Hepatocyte (in vitro differentiated cells): ENCODE data around the gene MYL9. TPM values are rescaled to one million over a fixed set of nuclear protein-coding genes. Genes with fewer than 3 reads are reported as not detected.

Source experiments
- DNase-seq: peaks from one replicate; pipeline ENCODE4 v3.0.0-alpha.2; 2016; ENCODE audit warnings: low spot score
- H2AFZ ChIP-seq: fragments of 200-600 bp; sonication (generic); 2 replicates; pipeline ENCODE4 v1.6.0; 2016; ENCODE audit warnings: antibody characterized with exemption, mild to moderate bottlenecking
- H3K27ac ChIP-seq: fragments of 200-600 bp; sonication (generic); 2 replicates; pipeline ENCODE4 v1.5.1; 2016; ENCODE audit warnings: mild to moderate bottlenecking
- H3K27me3 ChIP-seq: fragments of 200-600 bp; sonication (generic); 2 replicates; pipeline ENCODE4 v1.6.1; 2016
- H3K36me3 ChIP-seq: fragments of 200-600 bp; sonication (generic); replicated peaks from 2 replicates; pipeline ENCODE4 v1.5.1; 2016; ENCODE audit warnings: low read depth; ENCODE audit not compliant: insufficient read depth
- H3K4me1 ChIP-seq: fragments of 200-600 bp; sonication (generic); 2 replicates; pipeline ENCODE4 v1.5.1; 2016; ENCODE audit warnings: mild to moderate bottlenecking, moderate library complexity; ENCODE audit not compliant: insufficient read depth
- H3K4me2 ChIP-seq: fragments of 200-600 bp; sonication (generic); 2 replicates; pipeline ENCODE4 v1.6.0; 2016
- H3K4me3 ChIP-seq: fragments of 200-600 bp; sonication (generic); 2 replicates; pipeline ENCODE4 v1.5.1; 2016; ENCODE audit warnings: mild to moderate bottlenecking
- H3K79me2 ChIP-seq: fragments of 200-600 bp; sonication (generic); 2 replicates; pipeline ENCODE4 v1.6.0; 2017; ENCODE audit warnings: mild to moderate bottlenecking
- H3K9me2 ChIP-seq: fragments of 200-600 bp; sonication (generic); replicated peaks from 2 replicates; pipeline ENCODE4 v1.6.0; 2017; ENCODE audit warnings: mild to moderate bottlenecking; ENCODE audit not compliant: insufficient read depth
- H3K9me3 ChIP-seq: fragments of 200-600 bp; sonication (generic); 2 replicates; pipeline ENCODE4 v1.5.1; 2016; ENCODE audit warnings: low read depth, mild to moderate bottlenecking
- H4K20me1 ChIP-seq: fragments of 200-600 bp; sonication (generic); 2 replicates; pipeline ENCODE4 v1.6.0; 2016; ENCODE audit warnings: mild to moderate bottlenecking; ENCODE audit not compliant: insufficient read depth, poor library complexity, severe bottlenecking
- EZH2 ChIP-seq: fragments of 200-600 bp; sonication (generic); IDR thresholded peaks from 2 replicates; pipeline ENCODE4 v1.6.1; 2016; ENCODE audit warnings: antibody characterized with exemption, mild to moderate bottlenecking, borderline replicate concordance
- EZH2phosphoT487 ChIP-seq: fragments of 200-600 bp; sonication (generic); IDR thresholded peaks from one replicate; pipeline ENCODE4 v1.6.1; 2018; ENCODE audit warnings: antibody characterized with exemption, mild to moderate bottlenecking, low read depth, moderate library complexity; ENCODE audit not compliant: unreplicated experiment, severe bottlenecking
- WGBS: methylation state at CpG from one replicate; pipeline ENCODE4 v1.1.6; 2016; ENCODE audit warnings: low lambda C conversion rate; ENCODE audit errors: missing lambda C conversion rate; 5-methylcytosine and 5-hydroxymethylcytosine counted together
- polyA plus RNA-seq: library from polyadenylated mRNA; unstranded; fragments of >200 nt; fragmentation: Nextera tagmentation; extraction: Ambion mirVana; gene quantifications from 2 replicates; pipeline ENCODE4 v1.2.1, GENCODE V29; 2016
- total RNA-seq: library from RNA; depleted of rRNA; stranded (reverse); fragments of >200 nt; gene quantifications from 2 replicates; pipeline ENCODE4 v1.2.3, GENCODE V29; 2014
- TF ChIP-seq, protein P1 (sequence below): fragments of 200-600 bp; sonication (generic); IDR thresholded peaks from 2 replicates; pipeline ENCODE4 v1.5.1; 2016; ENCODE audit warnings: antibody characterized with exemption, mild to moderate bottlenecking; ENCODE audit not compliant: poor library complexity

MYL9 gene
- total and polyA plus RNA-seq, 2 experiments from 2014 or later: 31.8 to 169 TPM

DNA sequence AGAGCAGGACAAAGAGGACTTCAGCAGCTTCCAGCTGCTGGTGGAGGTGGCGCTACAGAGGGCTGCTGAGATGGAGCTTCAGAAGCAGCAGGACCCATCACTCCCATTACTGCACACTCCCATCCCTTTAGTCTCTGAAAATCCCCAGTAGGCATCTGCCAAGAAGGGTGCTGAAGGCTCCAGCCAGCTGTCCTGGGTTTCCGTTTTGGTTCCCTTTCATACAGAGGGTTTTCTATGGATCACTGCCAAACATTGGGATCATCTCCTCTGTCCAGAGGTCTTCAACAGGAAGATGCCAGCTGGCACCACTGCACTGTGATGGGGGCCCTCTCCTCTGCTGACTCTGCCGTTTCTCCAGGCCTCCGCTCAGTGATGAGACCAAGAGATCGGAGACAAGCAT is 50.0 kb downstream of the MYL9 start:
- no peak overlapping the region for H3K4me2 ChIP-seq
- H3K27me3 ChIP-seq: no peaks in the 10 kb centered on the region
- H3K4me1 ChIP-seq: no peaks in the 10 kb centered on the region
- DNase-seq: no peak
- H2AFZ ChIP-seq: no peak overlapping the region
- peak overlapping the region; percentile 15 for H3K27ac ChIP-seq
- TF ChIP-seq EZH2 (no peak), EZH2phosphoT487 (no peak)
- TF ChIP-seq, protein P1, sequence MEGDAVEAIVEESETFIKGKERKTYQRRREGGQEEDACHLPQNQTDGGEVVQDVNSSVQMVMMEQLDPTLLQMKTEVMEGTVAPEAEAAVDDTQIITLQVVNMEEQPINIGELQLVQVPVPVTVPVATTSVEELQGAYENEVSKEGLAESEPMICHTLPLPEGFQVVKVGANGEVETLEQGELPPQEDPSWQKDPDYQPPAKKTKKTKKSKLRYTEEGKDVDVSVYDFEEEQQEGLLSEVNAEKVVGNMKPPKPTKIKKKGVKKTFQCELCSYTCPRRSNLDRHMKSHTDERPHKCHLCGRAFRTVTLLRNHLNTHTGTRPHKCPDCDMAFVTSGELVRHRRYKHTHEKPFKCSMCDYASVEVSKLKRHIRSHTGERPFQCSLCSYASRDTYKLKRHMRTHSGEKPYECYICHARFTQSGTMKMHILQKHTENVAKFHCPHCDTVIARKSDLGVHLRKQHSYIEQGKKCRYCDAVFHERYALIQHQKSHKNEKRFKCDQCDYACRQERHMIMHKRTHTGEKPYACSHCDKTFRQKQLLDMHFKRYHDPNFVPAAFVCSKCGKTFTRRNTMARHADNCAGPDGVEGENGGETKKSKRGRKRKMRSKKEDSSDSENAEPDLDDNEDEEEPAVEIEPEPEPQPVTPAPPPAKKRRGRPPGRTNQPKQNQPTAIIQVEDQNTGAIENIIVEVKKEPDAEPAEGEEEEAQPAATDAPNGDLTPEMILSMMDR: no peak
- no peaks in the 10 kb centered on the region for H3K36me3 ChIP-seq
- no peak overlapping the region for H3K4me3 ChIP-seq
- no peaks in the 10 kb centered on the region for H3K79me2 ChIP-seq
- no peaks in the 10 kb centered on the region for H3K9me2 ChIP-seq
- H4K20me1 ChIP-seq: peaks cover 2% of the 10 kb centered on the region
- H3K9me3 ChIP-seq: no peaks in the 10 kb centered on the region
- WGBS: 91% methylated on average over 5 of the region's 5 CpGs

DNA sequence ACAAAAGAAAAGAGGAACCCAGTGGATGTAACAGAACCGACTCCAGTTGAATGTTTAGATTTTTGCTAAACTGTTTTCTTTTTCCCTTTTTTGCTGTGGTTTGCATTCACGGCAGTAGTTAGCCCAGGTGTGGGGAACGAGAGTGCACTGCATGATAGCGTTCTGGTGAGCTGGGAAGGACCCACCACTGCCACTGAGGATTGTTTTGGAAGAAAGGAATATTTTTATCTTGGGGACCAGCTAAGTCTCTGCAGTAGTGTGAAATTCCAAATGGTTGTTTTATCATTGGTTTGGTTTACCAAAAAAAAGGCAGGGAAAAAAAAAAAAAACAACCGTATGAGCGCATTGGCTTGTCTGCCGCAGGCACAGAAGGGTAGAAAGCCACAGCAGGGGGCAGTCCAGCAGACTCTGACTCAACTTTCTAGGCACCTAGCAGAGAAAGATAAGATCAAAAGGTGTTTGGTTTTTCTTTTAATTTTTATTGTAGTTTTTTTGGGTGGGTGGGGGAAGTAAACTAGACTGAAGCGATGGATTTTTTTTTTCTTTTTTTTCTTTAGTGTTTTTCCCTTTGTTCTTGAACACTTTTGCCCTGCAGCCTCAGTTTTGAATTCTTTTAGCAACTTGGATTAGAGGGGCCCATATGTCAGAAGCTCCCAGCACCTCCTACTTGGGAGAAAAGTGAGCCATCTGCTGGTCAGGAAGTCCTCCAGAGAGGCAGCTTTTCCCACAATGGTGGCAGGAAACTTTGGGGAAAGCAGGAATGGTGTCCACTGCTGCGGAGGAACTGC is 50.7 kb downstream of the MYL9 start:
- WGBS: 78% methylated on average over 9 of the region's 9 CpGs
- Histone ChIP-seq H3K79me2 (no peaks in the 10 kb centered on the region), H3K4me2 (no peak overlapping the region), H4K20me1 (peaks cover 2% of the 10 kb centered on the region), H3K36me3 (no peaks in the 10 kb centered on the region), H2AFZ (no peak overlapping the region), H3K4me1 (no peaks in the 10 kb centered on the region), H3K4me3 (no peak overlapping the region), H3K27ac (peak overlapping the region; percentile 15), H3K9me3 (no peaks in the 10 kb centered on the region), H3K27me3 (no peaks in the 10 kb centered on the region), H3K9me2 (no peaks in the 10 kb centered on the region)
- TF ChIP-seq, protein P1: peak; percentile 54
- no peak for TF ChIP-seq EZH2
- peak; percentile 57 for DNase-seq

DNA sequence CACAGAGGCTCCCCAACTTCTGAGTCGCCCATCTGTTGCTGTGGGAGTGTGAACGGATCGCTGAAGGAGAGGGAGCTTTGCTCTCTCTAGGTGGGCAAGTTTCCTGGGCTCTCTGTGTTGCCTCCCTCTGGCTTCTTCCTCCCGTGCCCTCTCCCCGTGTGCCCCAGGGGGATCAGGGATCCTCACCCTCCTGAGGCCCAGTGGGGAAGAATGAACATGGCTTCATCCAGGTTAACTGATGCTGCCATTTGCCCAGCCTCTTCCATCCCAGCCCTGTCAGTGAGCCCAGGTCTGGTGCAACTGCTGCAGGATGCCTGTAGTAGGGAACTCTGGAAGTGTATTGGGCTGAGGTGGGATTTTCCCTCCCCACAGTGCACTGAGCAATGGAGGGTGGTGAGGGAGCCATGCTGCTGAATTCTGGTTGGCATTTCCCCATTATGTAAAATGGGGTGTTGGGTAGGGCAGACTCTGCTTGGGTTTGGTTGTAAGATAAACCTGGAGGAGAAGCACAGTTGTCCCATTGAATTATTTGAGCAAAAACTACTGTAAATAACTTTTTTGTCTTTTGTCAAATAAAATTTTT is 52.1 kb downstream of the MYL9 start:
- 90% methylated on average over 4 of the region's 5 CpGs for WGBS
- no peaks in the 10 kb centered on the region for H3K4me1 ChIP-seq
- TF ChIP-seq, protein P1: no peak
- TF ChIP-seq EZH2: no peak
- TF ChIP-seq EZH2phosphoT487: no peak
- H3K79me2 ChIP-seq: no peaks in the 10 kb centered on the region
- H2AFZ ChIP-seq: no peak overlapping the region
- no peak overlapping the region for H3K4me2 ChIP-seq
- H3K9me2 ChIP-seq: no peaks in the 10 kb centered on the region
- no peaks in the 10 kb centered on the region for H3K9me3 ChIP-seq
- H3K36me3 ChIP-seq: no peaks in the 10 kb centered on the region
- no peaks in the 10 kb centered on the region for H3K27me3 ChIP-seq
- H3K27ac ChIP-seq: no peak overlapping the region
- DNase-seq: no peak
- H4K20me1 ChIP-seq: peaks cover 2% of the 10 kb centered on the region
- H3K4me3 ChIP-seq: no peak overlapping the region
